H9 (cell line): ENCODE measurements around the gene SLC19A1. TPM values are rescaled to one million over a fixed set of nuclear protein-coding genes. Genes with fewer than 3 reads are reported as not detected.

Experiments used
- DNase-seq: peaks from one replicate; pipeline ENCODE4 v3.0.0-alpha.2; 2017
- H2AFZ ChIP-seq: one replicate; pipeline ENCODE4 v1.6.1; 2013; ENCODE audit warnings: mild to moderate bottlenecking, low read length, control low read depth, moderate library complexity
- H2AK5ac ChIP-seq: 2 replicates; pipeline ENCODE4 v1.6.1; 2013; ENCODE audit warnings: low read length, control low read depth, mixed read lengths; ENCODE audit not compliant: insufficient read length
- H2BK120ac ChIP-seq: one replicate; pipeline ENCODE4 v1.6.1; 2013; ENCODE audit warnings: low read depth, mild to moderate bottlenecking, low read length, control low read depth, inconsistent platforms; ENCODE audit not compliant: poor library complexity, severe bottlenecking
- H2BK12ac ChIP-seq: 2 replicates; pipeline ENCODE4 v1.6.1; 2013; ENCODE audit warnings: low read length, control low read depth, mixed read lengths, low read depth; ENCODE audit not compliant: insufficient read length
- H2BK15ac ChIP-seq: 2 replicates; pipeline ENCODE4 v1.6.1; 2013; ENCODE audit warnings: low read depth, low read length, control low read depth
- H2BK20ac ChIP-seq: one replicate; pipeline ENCODE4 v1.6.1; 2013; ENCODE audit warnings: low read depth, mild to moderate bottlenecking, low read length, control low read depth, inconsistent platforms; ENCODE audit not compliant: poor library complexity, severe bottlenecking
- H2BK5ac ChIP-seq: 2 replicates; pipeline ENCODE4 v1.6.1; 2013; ENCODE audit warnings: low read length, control low read depth, mixed read lengths; ENCODE audit not compliant: insufficient read length
- H3K14ac ChIP-seq: 2 replicates; pipeline ENCODE4 v1.6.1; 2013; ENCODE audit warnings: low read length, control low read depth; ENCODE audit not compliant: insufficient read depth
- H3K18ac ChIP-seq: 2 replicates; pipeline ENCODE4 v1.6.1; 2013; ENCODE audit warnings: low read depth, mild to moderate bottlenecking, mixed read lengths, low read length, control low read depth; ENCODE audit not compliant: insufficient read length
- H3K23ac ChIP-seq: 2 replicates; pipeline ENCODE4 v1.6.1; 2013; ENCODE audit warnings: low read length, control low read depth, mixed read lengths, low read depth; ENCODE audit not compliant: insufficient read length
- H3K23me2 ChIP-seq: 2 replicates; pipeline ENCODE4 v1.6.1; 2013; ENCODE audit warnings: low read depth, mild to moderate bottlenecking, mixed read lengths, low read length, control low read depth; ENCODE audit not compliant: insufficient read length, poor library complexity, severe bottlenecking
- H3K27ac ChIP-seq: 2 replicates; pipeline ENCODE4 v1.5.1; 2013; ENCODE audit warnings: low read length, control low read depth, mixed read lengths, low read depth; ENCODE audit not compliant: insufficient read length
- H3K27me3 ChIP-seq: 2 replicates; pipeline ENCODE4 v1.6.1; 2013; ENCODE audit warnings: low read length, control low read depth, inconsistent platforms; ENCODE audit not compliant: insufficient read depth
- H3K4ac ChIP-seq: 2 replicates; pipeline ENCODE4 v1.6.1; 2013; ENCODE audit warnings: low read depth, mild to moderate bottlenecking, control low read depth, inconsistent platforms, low read length, moderate library complexity
- H3K4me1 ChIP-seq: 2 replicates; pipeline ENCODE4 v1.6.1; 2013; ENCODE audit warnings: low read length, control low read depth, inconsistent platforms; ENCODE audit not compliant: insufficient read depth
- H3K4me2 ChIP-seq: 2 replicates; pipeline ENCODE4 v1.6.1; 2013; ENCODE audit warnings: low read length, control low read depth, mixed read lengths; ENCODE audit not compliant: insufficient read length, insufficient read depth
- H3K56ac ChIP-seq: 2 replicates; pipeline ENCODE4 v1.6.1; 2013; ENCODE audit warnings: low read depth, mild to moderate bottlenecking, mixed read lengths, low read length, control low read depth; ENCODE audit not compliant: insufficient read length
- H3K79me1 ChIP-seq: 2 replicates; pipeline ENCODE4 v1.6.1; 2013; ENCODE audit warnings: low read depth, mild to moderate bottlenecking, moderate library complexity, low read length, control low read depth, inconsistent platforms; ENCODE audit not compliant: insufficient read depth, poor library complexity, severe bottlenecking
- H3K79me2 ChIP-seq: 2 replicates; pipeline ENCODE4 v1.6.1; 2013; ENCODE audit warnings: low read length, control low read depth, inconsistent platforms; ENCODE audit not compliant: insufficient read depth
- H3K9ac ChIP-seq: 2 replicates; pipeline ENCODE4 v1.6.1; 2013; ENCODE audit warnings: low read length, control low read depth, mixed read lengths; ENCODE audit not compliant: insufficient read length; ENCODE audit errors: extremely low read depth
- H3K9me3 ChIP-seq: one replicate; pipeline ENCODE4 v1.6.1; 2013; ENCODE audit warnings: low read depth, low read length, inconsistent platforms; ENCODE audit not compliant: control insufficient read depth
- H3T11ph ChIP-seq: one replicate; pipeline ENCODE4 v1.6.1; 2013; ENCODE audit warnings: mild to moderate bottlenecking, low read length, control low read depth, inconsistent platforms
- H4K20me1 ChIP-seq: one replicate; pipeline ENCODE4 v1.6.1; 2013; ENCODE audit not compliant: control insufficient read depth, insufficient read length, insufficient read depth
- H4K5ac ChIP-seq: 2 replicates; pipeline ENCODE4 v1.6.1; 2013; ENCODE audit warnings: low read depth, mild to moderate bottlenecking, mixed read lengths, low read length, control low read depth; ENCODE audit not compliant: insufficient read length
- H4K8ac ChIP-seq: replicated peaks from 2 replicates; pipeline ENCODE4 v1.6.1; 2013; ENCODE audit warnings: low read length, control low read depth, mixed read lengths, low read depth; ENCODE audit not compliant: insufficient read length
- H4K91ac ChIP-seq: 2 replicates; pipeline ENCODE4 v1.6.1; 2013; ENCODE audit warnings: low read depth, mild to moderate bottlenecking, moderate library complexity, mixed read lengths, low read length, control low read depth; ENCODE audit not compliant: insufficient read length
- H3K27ac Mint-ChIP-seq, 3 experiments: 2 replicates in 2 of 3; 3 replicates in 1 of 3; pipeline ENCODE4 v1.8.0; 2020 to 2021; ENCODE audit warnings: mixed read lengths in 3 of 3, mild to moderate bottlenecking in 1 of 3, moderate library complexity in 1 of 3
- H3K27me3 Mint-ChIP-seq: 2 replicates; pipeline ENCODE4 v1.8.0; 2021; ENCODE audit warnings: low read depth, mild to moderate bottlenecking, moderate library complexity, mixed read lengths
- H3K36me3 Mint-ChIP-seq, 3 experiments: 2 replicates in 2 of 3; 3 replicates in 1 of 3; pipeline ENCODE4 v1.8.0; 2020 to 2021; ENCODE audit warnings: low read depth in 3 of 3, mixed read lengths in 3 of 3; ENCODE audit not compliant: insufficient read depth in 1 of 3
- H3K4me1 Mint-ChIP-seq, 2 experiments: 2 replicates each; pipeline ENCODE4 v1.8.0; 2020; ENCODE audit warnings: mixed read lengths in 2 of 2
- H3K4me3 Mint-ChIP-seq, 2 experiments: 2 replicates in 1 of 2; 3 replicates in 1 of 2; pipeline ENCODE4 v1.8.0; 2020 to 2021; ENCODE audit warnings: mild to moderate bottlenecking in 2 of 2, mixed read lengths in 2 of 2, moderate library complexity in 1 of 2
- H3K9me3 Mint-ChIP-seq, 2 experiments: 2 replicates in 1 of 2; 3 replicates in 1 of 2; pipeline ENCODE4 v1.8.0; 2020; ENCODE audit warnings: mild to moderate bottlenecking in 2 of 2, mixed read lengths in 2 of 2, moderate library complexity in 1 of 2
- CTCF ChIP-seq: fragments of 200-600 bp; sonication (generic); conservative IDR thresholded peaks from 3 replicates; pipeline ENCODE4 v1.8.0; 2021; ENCODE audit warnings: antibody characterized with exemption, mild to moderate bottlenecking
- WGBS: extraction: QIAGEN DNeasy Blood & Tissue Kit; methylation state at CpG from one replicate; pipeline ENCODE4 v1.1.7; 2013; ENCODE audit warnings: missing lambda C conversion rate, low lambda C conversion rate, mixed read lengths; ENCODE audit not compliant: insufficient read length; ENCODE audit errors: extremely low coverage; 5-methylcytosine and 5-hydroxymethylcytosine counted together
- total RNA-seq: library from RNA; stranded (reverse); gene quantifications from 2 replicates; pipeline ENCODE4 v1.2.1, GENCODE V29; 2021

Gene SLC19A1
- total RNA-seq, 1 experiment from 2014 or later = 32.4 TPM

- Mint-ChIP-seq H3K4me1 (no peaks in the 10 kb centered on the region), H3K27me3 (no peaks in the 10 kb centered on the region; the same call in 1 of the 2 replicates), H3K36me3 (peaks cover 30 to 68% (median 39%) of the 10 kb centered on the region in 3 experiments; a peak in 6 of 7 replicates), H3K9me3 (peaks cover 0 to 2% of the 10 kb centered on the region in 2 experiments; a peak in 2 of 5 replicates), H3K27ac (peak overlapping the region in 2 of 3 experiments; percentile 10 to 92; a peak in 5 of 7 replicates), H3K4me3 (no peak overlapping the region)
- H3K9me3 ChIP-seq = no peaks in the 10 kb centered on the region
- no peak overlapping the region for H2BK120ac ChIP-seq
- H3K4me2 ChIP-seq = no peak overlapping the region
- H3K23ac ChIP-seq = no peak overlapping the region
- no peak overlapping the region for H2BK15ac ChIP-seq
- peaks cover 5% of the 10 kb centered on the region for H3K79me1 ChIP-seq
- no peaks in the 10 kb centered on the region for H4K20me1 ChIP-seq
- H3K79me2 ChIP-seq = no peaks in the 10 kb centered on the region; the same call in 1 of the 2 replicates
- H2AFZ ChIP-seq = no peak overlapping the region
- no peak overlapping the region for H3K18ac ChIP-seq
- no peak overlapping the region for H2BK5ac ChIP-seq
- no peaks in the 10 kb centered on the region for H3K4me1 ChIP-seq
- H3T11ph ChIP-seq = no peak overlapping the region
- H2BK12ac ChIP-seq = no peak overlapping the region
- no peak for TF ChIP-seq CTCF
- no peak for DNase-seq
- H3K27ac ChIP-seq = no peak overlapping the region
- no peak overlapping the region for H3K9ac ChIP-seq
- WGBS = no CpG with 5 or more reads among the region's 44 CpGs
- no peaks in the 10 kb centered on the region for H3K23me2 ChIP-seq
- no peaks in the 10 kb centered on the region for H3K27me3 ChIP-seq
- H3K4ac ChIP-seq = no peak overlapping the region
- no peak overlapping the region for H4K91ac ChIP-seq
- H3K56ac ChIP-seq = no peak overlapping the region
- no peak overlapping the region for H2BK20ac ChIP-seq
- no peak overlapping the region for H4K8ac ChIP-seq
- no peak overlapping the region for H2AK5ac ChIP-seq
- H4K5ac ChIP-seq = no peak overlapping the region
- no peak overlapping the region for H3K14ac ChIP-seq
These were observed 64.8 kb downstream of the SLC19A1 start for GRCh38 chr21:45477176-45478114.
